Activated CD4-positive, alpha-beta T cell treated with anti-CD3 and anti-CD28 coated beads, Interleukin-2, amount 50 U/mL, for 24 hours (primary cell): ENCODE data around the gene MNAT1.

ENCODE experiments used
- DNase-seq, 2 donors: peaks; one replicate each; pipeline ENCODE4 v3.0.0-alpha.2; 2020; ENCODE audit warnings: low read depth in 1 of 2, low spot score in 1 of 2

MNAT1 gene

DNA sequence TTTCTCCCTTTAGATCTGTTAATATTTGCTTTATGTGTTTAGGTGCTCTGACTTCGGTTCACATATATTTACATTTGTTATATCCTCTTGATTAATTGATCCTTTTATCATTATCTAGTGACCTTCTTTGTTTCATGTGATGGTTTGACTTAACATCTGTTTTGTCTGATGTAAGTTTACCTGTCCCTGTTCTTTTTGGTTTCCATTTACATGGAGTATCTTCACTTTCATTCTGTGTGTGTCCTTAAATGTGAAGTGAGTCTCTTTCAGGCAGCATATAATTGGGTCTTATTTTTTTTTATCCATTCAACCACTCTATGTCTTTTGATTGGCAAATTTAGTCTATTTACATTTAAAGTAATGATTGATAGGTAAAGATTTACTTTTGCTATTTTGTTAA lies 222.1 kb downstream of the MNAT1 start:
- DNase-seq = no peak

- no peak for DNase-seq
Observed at GRCh38 chr14:60958146-60958545, 223.6 kb downstream of the MNAT1 start.

GRCh38 chr14:60963761-60964160 lies 229.2 kb downstream of the MNAT1 start:
- DNase-seq = no peak

DNA sequence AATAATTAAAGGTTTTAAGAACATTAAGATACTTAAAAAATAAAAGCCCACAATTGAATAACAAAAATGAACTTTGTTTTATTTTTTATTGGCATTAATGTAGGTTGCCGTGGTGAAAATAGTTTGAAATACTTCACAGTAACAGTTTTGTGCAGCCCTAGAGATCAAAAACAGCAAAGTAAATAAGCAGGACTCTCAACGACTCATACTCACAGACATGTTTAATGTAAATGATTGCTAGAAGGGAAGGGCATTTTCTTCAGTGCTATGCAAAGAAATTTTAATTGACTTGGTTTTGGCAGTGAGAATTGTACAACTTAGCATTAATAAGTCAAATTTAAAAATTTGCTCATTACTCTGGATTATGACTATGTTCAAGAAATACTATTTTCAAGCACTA lies 230.3 kb downstream of the MNAT1 start:
- DNase-seq = no peak

GRCh38 chr14:60965402-60965801 lies 230.8 kb downstream of the MNAT1 start:
- DNase-seq = no peak

GRCh38 chr14:60968099-60968498 lies 233.5 kb downstream of the MNAT1 start:
- no peak for DNase-seq

- DNase-seq = no peak
Observed at GRCh38 chr14:60968671-60969070, 234.1 kb downstream of the MNAT1 start.

DNA sequence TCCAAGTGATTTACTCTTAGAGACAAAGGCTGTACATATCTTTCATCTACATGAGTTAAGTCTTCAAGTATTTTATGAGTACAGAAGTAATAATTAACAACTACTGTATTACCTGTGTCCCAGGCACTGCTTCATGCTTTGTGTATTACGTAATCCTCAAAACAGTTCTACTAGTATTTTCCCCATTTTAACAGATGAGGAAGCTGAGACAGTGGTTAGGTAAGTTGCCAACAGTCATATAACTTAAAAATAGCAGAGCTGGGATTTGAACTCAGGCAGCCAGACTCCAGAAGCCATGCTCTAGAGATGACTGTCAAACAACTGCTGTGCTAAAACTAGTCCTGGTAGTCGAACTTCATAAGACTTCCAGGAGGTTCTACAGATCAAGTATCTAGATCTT lies 235.6 kb downstream of the MNAT1 start:
- no peak for DNase-seq

GRCh38 chr14:60971271-60971670 lies 236.7 kb downstream of the MNAT1 start:
- DNase-seq = no peak

- no peak for DNase-seq
Observed at GRCh38 chr14:60972295-60972694, 237.7 kb downstream of the MNAT1 start.

DNA sequence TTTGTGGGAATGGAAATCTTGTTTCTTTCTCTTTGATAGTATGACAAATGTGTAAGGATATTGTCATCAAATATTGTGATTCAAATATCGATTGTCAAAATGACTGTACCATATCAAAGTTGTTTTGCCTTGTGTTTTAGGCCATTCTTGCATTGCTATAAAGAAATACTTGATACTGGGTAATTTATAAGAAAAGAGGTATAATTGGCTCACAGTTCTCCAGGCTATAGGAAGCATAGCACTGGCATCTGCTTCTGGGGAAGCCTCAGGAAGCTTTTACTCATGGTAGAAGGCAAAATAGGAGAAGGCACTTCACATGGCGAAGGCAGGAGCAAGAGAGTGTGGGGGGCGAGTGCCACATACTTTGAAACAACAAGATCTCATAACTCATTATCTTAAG lies 238.5 kb downstream of the MNAT1 start:
- no peak for DNase-seq

DNA sequence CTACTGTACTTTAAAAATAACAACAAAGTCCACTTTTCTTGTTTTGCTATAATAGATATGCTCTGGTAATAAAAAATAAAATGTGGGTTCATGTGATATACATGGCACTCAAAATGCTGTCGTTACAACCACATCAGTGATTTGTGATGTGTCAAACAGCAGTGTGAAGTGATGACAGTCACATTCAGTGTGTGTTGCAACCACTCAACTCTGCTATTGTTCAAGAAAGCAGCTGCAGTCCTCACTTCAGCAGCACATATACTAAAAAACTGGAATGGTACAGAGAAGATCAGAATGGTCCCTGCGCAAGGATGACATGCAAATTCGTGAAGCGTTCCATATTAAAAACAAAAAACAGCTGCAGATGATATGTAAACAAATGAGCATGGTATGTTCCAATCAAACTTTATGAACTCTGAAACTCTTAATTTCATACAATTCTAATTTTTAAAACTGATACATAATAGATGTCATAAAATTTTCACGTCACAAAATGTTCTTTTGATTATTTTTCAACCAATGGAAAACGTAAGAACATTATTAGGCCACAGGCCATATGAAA lies 239.6 kb downstream of the MNAT1 start:
- no peak for DNase-seq

GRCh38 chr14:60975551-60975950 lies 241.0 kb downstream of the MNAT1 start:
- no peak for DNase-seq

DNA sequence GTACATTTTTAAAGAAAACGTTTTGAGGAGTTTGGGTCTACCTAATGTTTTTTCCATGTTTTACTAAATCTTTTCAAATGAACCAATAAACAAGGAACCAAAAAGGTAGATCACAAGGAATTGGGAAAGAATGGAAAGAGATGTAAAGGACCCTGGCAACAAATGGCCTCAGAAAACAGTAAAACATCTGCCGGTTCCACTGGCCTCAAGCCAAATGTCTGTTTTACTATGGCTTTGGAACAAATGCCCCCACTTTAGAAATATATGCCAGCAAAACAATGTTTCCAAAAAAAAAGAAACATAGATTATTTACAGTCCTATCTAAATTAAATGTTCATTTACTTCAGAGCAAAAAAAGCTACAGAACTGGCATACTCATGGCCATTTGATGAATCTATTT lies 243.3 kb downstream of the MNAT1 start:
- DNase-seq = no peak

- DNase-seq = peak; percentile 90 to 93
Observed at GRCh38 chr14:60980811-60981632, 246.5 kb downstream of the MNAT1 start, which contains the start of the genes SLC38A6 and TRMT5. SLC38A6 (plus strand) TSS chr14:60981245; CDS start chr14:60981278, 33 bp downstream. TRMT5 (minus strand) TSS chr14:60981079; CDS start chr14:60980973, 106 bp downstream.

GRCh38 chr14:60981633-60982455 lies 247.3 kb downstream of the MNAT1 start:
- no peak for DNase-seq

DNA sequence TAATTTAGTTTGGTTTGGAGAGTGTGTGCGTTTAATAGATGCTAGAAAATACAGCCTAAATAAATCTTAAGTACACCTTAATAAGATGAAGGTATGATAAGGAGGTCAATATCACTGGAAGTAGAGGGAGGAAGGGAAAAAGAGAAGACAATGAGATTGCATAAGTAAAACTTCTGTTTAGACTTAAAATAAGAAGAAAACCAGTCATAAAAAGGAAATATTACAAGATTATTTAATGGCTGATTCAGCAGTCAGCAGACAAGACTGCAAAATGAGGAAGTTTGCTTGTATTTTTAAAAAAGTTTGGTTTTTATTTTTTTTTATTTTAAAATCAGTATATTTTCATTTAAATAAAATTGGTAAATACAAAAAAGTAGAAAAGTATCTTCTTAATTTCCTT lies 249.6 kb downstream of the MNAT1 start:
- no peak for DNase-seq

GRCh38 chr14:60986500-60986899 lies 251.9 kb downstream of the MNAT1 start:
- no peak for DNase-seq

- DNase-seq = no peak
Observed at GRCh38 chr14:60989599-60989998, 255.0 kb downstream of the MNAT1 start.

DNA sequence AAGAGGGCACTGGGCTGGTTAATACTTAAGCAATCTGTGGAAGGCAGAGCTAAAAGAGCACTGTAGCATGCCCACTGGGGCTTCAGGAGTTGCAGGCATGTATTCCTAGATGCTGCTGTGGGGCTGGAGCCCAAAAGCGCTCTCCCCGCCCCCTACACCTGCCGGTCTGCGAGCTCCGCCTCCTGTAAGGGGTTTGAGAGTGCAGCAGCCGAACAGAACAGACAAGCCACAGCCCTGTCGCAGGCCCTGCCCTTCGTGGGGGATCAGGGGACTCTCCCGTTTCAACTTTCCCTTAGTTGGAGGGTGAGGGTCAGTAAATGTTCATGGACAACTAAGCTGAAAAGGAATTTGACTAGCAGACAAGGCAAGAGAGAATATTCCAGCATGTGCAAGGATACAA lies 264.1 kb downstream of the MNAT1 start:
- no peak for DNase-seq

GRCh38 chr14:60999536-60999935 lies 265.0 kb downstream of the MNAT1 start:
- DNase-seq = no peak

DNA sequence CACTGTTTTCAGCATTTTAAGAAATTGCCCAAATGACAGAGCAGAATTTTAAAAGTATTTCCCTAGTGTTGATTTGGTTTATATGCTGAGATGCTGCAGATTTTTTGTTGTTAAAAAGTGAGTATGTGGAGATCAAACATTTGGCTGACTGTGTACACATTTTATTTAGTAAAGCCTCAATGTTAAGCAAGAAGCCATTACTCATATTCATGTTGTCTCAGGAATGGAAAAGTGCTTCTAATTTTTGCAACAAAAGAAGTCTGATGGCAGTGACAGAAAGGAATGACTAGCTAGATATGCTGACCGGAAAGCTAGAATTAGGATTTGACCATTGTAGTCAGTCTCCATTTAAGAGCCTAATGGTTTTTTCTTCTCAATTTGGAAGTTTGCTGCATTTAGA lies 269.0 kb downstream of the MNAT1 start:
- no peak for DNase-seq
